Measurements from ENCODE around the gene COL9A1. TPM values are rescaled to one million over a fixed set of nuclear protein-coding genes. Genes with fewer than 3 reads are reported as not detected.

Gene COL9A1
- total and polyA plus RNA-seq, 12 donors = 0.17 to 1.6 TPM; not detected in 10

DNA sequence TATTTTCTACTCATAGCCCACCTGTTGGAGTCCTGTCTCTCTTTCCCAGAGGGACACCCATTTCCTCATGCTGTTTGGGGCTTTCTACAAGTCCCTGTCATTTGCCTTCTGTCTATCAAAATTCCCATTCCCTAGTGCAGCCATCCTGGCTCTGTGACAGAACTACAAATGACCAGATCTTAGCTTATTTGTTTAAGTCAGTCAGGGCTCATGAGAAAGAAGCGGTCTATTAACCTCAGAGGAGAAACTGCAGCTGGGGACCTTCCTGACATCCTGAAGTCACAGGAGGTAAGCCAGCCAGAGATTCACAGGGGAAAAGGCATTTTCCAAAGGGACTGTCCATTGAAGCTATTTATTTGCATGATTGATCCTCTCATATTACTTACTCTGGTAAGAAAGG is 1.7 kb upstream of the COL9A1 start:
- Histone ChIP-seq H3K27ac (no peak overlapping the region), H3K4me3 (no peak overlapping the region), H3K36me3 (replicated peaks in 1 of 2) (no peaks in the 10 kb centered on the region), H3K9me3 (replicated peaks in 1 of 3) (no peaks in the 10 kb centered on the region), H3K4me1 (replicated peaks in 1 of 2) (no peaks in the 10 kb centered on the region), H3K27me3 (peaks cover 10% of the 10 kb centered on the region)
- WGBS, 4 donors = 58 to 92% (median 72%) methylated on average over 1 of the region's 1 CpG
- no peak for TF ChIP-seq POLR2A (IDR thresholded peaks at IDR 0.05)
- TF ChIP-seq, protein P1, sequence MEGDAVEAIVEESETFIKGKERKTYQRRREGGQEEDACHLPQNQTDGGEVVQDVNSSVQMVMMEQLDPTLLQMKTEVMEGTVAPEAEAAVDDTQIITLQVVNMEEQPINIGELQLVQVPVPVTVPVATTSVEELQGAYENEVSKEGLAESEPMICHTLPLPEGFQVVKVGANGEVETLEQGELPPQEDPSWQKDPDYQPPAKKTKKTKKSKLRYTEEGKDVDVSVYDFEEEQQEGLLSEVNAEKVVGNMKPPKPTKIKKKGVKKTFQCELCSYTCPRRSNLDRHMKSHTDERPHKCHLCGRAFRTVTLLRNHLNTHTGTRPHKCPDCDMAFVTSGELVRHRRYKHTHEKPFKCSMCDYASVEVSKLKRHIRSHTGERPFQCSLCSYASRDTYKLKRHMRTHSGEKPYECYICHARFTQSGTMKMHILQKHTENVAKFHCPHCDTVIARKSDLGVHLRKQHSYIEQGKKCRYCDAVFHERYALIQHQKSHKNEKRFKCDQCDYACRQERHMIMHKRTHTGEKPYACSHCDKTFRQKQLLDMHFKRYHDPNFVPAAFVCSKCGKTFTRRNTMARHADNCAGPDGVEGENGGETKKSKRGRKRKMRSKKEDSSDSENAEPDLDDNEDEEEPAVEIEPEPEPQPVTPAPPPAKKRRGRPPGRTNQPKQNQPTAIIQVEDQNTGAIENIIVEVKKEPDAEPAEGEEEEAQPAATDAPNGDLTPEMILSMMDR (IDR thresholded peaks at IDR 0.05) = no peak
- DNase-seq = no peak
- intact Hi-C loops (cut with DNase I) = no loop called here

DNA sequence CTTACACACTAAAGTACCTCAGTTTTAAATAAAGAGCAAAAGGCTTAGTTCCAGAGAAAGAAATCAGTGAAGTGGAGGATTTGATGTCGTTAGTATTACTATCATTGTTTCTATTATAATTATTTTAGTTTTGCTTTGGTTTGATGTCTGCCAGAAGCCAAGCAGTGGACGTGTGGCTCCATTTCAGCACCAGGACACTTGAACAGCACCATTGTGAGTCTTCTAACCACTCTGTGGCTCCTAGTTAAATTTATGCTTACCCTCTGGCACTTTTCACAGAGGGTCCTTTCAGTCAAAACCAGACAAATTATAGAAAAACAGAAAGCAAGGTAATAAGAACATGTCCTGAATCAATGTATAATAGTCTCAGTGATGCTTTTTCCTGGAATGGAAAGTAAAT is 3.4 kb downstream of the COL9A1 start:
- H3K27me3 ChIP-seq = peaks cover 17% of the 10 kb centered on the region
- DNase-seq = no peak
- intact Hi-C loops (cut with DNase I) = no loop called here
- WGBS, 4 donors = 14 to 23% (median 19%) methylated on average over 2 of the region's 2 CpGs
- H3K4me3 ChIP-seq = no peak overlapping the region
- H3K27ac ChIP-seq = no peak overlapping the region
- no peaks in the 10 kb centered on the region for H3K36me3 ChIP-seq (replicated peaks in 1 of 2)
- H3K9me3 ChIP-seq (replicated peaks in 1 of 3) = no peaks in the 10 kb centered on the region
- TF ChIP-seq POLR2A (IDR thresholded peaks at IDR 0.05) = no peak
- TF ChIP-seq, protein P1 (IDR thresholded peaks at IDR 0.05) = no peak
- H3K4me1 ChIP-seq (replicated peaks in 1 of 2) = no peaks in the 10 kb centered on the region

DNA sequence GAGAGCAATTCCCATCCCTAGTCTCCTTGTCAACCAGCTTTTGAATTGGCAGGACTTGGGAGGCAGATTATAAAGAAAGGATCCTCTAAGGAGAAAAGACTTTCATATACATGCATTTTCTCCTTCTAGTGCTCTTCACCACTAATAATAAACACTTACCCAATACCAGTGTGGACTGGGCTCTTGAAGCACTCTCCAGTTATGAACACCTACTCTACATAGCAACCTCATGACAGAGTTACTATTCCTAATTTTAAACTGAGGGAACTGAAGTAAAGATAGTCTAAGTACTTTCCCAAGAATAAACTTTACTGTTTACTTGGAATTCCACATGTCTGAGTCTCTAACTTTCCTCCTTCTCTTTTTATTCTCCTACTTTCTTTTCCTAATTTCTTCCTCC is 4.8 kb downstream of the COL9A1 start:
- Histone ChIP-seq H3K36me3 (replicated peaks in 1 of 2) (no peaks in the 10 kb centered on the region), H3K27ac (no peak overlapping the region), H3K4me1 (replicated peaks in 1 of 2) (no peaks in the 10 kb centered on the region), H3K9me3 (replicated peaks in 1 of 3) (no peaks in the 10 kb centered on the region), H3K27me3 (peaks cover 11% of the 10 kb centered on the region), H3K4me3 (no peak overlapping the region)
- no peak for DNase-seq
- TF ChIP-seq POLR2A (IDR thresholded peaks at IDR 0.05) = no peak
- TF ChIP-seq, protein P1 (IDR thresholded peaks at IDR 0.05) = no peak
- intact Hi-C loops (cut with DNase I) = no loop called here

DNA sequence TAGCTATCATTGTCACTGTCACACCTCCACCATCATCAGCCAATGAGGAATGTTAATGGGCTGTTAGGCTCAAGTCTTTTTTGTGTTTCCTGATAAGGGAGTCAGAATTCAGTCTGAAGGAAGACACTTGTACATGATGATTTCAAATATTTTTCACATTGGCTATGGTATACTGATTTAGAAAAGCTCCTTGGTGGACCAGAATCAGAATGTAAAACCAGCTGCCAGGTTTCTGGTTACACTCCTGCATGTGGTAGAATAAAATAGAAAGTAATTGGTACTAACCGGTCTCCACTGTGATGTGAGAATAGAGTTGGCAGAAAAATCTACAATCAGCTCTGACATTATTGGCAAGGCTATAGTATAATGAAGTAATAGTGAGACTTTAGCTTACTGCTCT is 10.7 kb downstream of the COL9A1 start:
- no peaks in the 10 kb centered on the region for H3K36me3 ChIP-seq (replicated peaks in 1 of 2)
- WGBS, 4 donors = 83 to 88% (median 85%) methylated on average over 1 of the region's 1 CpG
- no peaks in the 10 kb centered on the region for H3K4me1 ChIP-seq (replicated peaks in 1 of 2)
- H3K4me3 ChIP-seq = no peak overlapping the region
- DNase-seq = no peak
- TF ChIP-seq, protein P1 (IDR thresholded peaks at IDR 0.05) = no peak
- TF ChIP-seq POLR2A (IDR thresholded peaks at IDR 0.05) = no peak
- intact Hi-C loops (cut with DNase I) = no loop called here
- no peak overlapping the region for H3K27ac ChIP-seq
- H3K27me3 ChIP-seq = peaks cover 7% of the 10 kb centered on the region
- H3K9me3 ChIP-seq (replicated peaks in 1 of 3) = no peaks in the 10 kb centered on the region
